HepG2 (cell line): ENCODE results near the gene PLIN5. TPM values are rescaled to one million over a fixed set of nuclear protein-coding genes. Genes with fewer than 3 reads are reported as not detected.

Experiments used
- BHLHE40 ChIP-seq: IDR thresholded peaks from 2 replicates; pipeline ENCODE4 v1.6.1; 2011; ENCODE audit warnings: low read length, improper control_type of control experiment
- FOXA3 ChIP-seq: IDR thresholded peaks from 2 replicates; pipeline ENCODE4 v1.6.1; 2016; ENCODE audit warnings: missing genetic modification reagents, missing compliant biosample characterization
- KDM3A ChIP-seq: IDR thresholded peaks from 2 replicates; pipeline ENCODE4 v1.6.1; 2018; ENCODE audit warnings: low read depth, missing compliant biosample characterization
- KDM6A ChIP-seq: IDR thresholded peaks from 2 replicates; pipeline ENCODE4 v1.6.1; 2016; ENCODE audit warnings: low read depth
- MAX ChIP-seq: IDR thresholded peaks from 2 replicates; pipeline ENCODE4 v1.6.1; 2012; ENCODE audit warnings: inconsistent platforms
- NFE2L1 ChIP-seq: sonication (generic); formaldehyde crosslinking; IDR thresholded peaks from 2 replicates; pipeline ENCODE4 v1.4.0; 2020; ENCODE audit warnings: missing genetic modification reagents, mild to moderate bottlenecking, borderline replicate concordance
- NONO ChIP-seq, 2 experiments: fragments of 450-650 bp in 1 of 2; sonication (generic) in 1 of 2; formaldehyde crosslinking in 1 of 2; IDR thresholded peaks in 1 of 2; conservative IDR thresholded peaks in 1 of 2; 2 replicates each; pipeline versions ENCODE4 v1.6.1 to v1.8.0; 2017 to 2022; ENCODE audit warnings: mild to moderate bottlenecking in 1 of 2, missing genetic modification reagents in 1 of 2, moderate library complexity in 1 of 2
- NRL ChIP-seq: sonication (generic); formaldehyde crosslinking; IDR thresholded peaks from 2 replicates; pipeline ENCODE4 v1.5.0; 2020; ENCODE audit warnings: missing genetic modification reagents, mild to moderate bottlenecking, moderate library complexity, borderline replicate concordance
- REPIN1 ChIP-seq: sonication (generic); formaldehyde crosslinking; IDR thresholded peaks from 2 replicates; pipeline ENCODE4 v1.8.0; 2022; ENCODE audit warnings: missing genetic modification reagents, low read depth, mild to moderate bottlenecking, borderline replicate concordance
- ZNF484 ChIP-seq: sonication (generic); formaldehyde crosslinking; IDR thresholded peaks from 2 replicates; pipeline ENCODE4 v1.5.1; 2020; ENCODE audit warnings: mild to moderate bottlenecking, low read depth, missing genetic modification reagents, borderline replicate concordance
- polyA plus RNA-seq, 8 experiments: library from polyadenylated mRNA; depleted of rRNA in 3 of 8; stranded (reverse) in 7 of 8; unstranded in 1 of 8; fragments of >200 nt; fragmentation: Illumina TruSeq in 4 of 8; extraction: Trizol in 4 of 8; gene quantifications; 2 replicates each; pipeline versions ENCODE4 v1.2.1 to v1.2.3, GENCODE V29; 2011 to 2016; ENCODE audit warnings: low read depth in 4 of 8, missing spikeins in 1 of 8, mixed read lengths in 1 of 8; ENCODE audit not compliant: insufficient read depth in 1 of 8
- total RNA-seq, 5 experiments: library from RNA; depleted of rRNA; stranded (reverse); fragments of >200 nt; fragmentation: Illumina TruSeq; extraction: Trizol; gene quantifications; 2 replicates each; pipeline ENCODE4 v1.2.3, GENCODE V29; 2016; ENCODE audit warnings: low read depth in 1 of 5
- TF ChIP-seq, protein P1 (sequence below): sonication (generic); formaldehyde crosslinking; conservative IDR thresholded peaks from 2 replicates; pipeline ENCODE4 v1.8.0; 2022; ENCODE audit warnings: missing genetic modification reagents

The PLIN5 gene
- total and polyA plus RNA-seq, 2 of the 13 experiments (the other 11 are each of a cell fraction or from before 2014, with no cell fraction given) = 1.8 to 4.8 TPM

- TF ChIP-seq ZNF484 (CRISPR knock-in tag) = no peak
- TF ChIP-seq NONO (IDR thresholded peaks at IDR 0.05) = no peak
- TF ChIP-seq NONO (CRISPR knock-in tag; conservative IDR thresholded peaks at IDR 0.05) = peak; percentile 48; the same call in 1 of the 2 replicates
- no peak; the same call in 1 of the 2 replicates for TF ChIP-seq REPIN1 (CRISPR knock-in tag)
- no peak for TF ChIP-seq NRL
- TF ChIP-seq, protein P1, sequence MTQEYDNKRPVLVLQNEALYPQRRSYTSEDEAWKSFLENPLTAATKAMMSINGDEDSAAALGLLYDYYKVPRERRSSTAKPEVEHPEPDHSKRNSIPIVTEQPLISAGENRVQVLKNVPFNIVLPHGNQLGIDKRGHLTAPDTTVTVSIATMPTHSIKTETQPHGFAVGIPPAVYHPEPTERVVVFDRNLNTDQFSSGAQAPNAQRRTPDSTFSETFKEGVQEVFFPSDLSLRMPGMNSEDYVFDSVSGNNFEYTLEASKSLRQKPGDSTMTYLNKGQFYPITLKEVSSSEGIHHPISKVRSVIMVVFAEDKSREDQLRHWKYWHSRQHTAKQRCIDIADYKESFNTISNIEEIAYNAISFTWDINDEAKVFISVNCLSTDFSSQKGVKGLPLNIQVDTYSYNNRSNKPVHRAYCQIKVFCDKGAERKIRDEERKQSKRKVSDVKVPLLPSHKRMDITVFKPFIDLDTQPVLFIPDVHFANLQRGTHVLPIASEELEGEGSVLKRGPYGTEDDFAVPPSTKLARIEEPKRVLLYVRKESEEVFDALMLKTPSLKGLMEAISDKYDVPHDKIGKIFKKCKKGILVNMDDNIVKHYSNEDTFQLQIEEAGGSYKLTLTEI (CRISPR knock-in tag) = no peak
- TF ChIP-seq FOXA3 = 0 out of 2 replicates have a peak, but pooled peaks have one; percentile 10
- TF ChIP-seq KDM3A = 0 out of 2 replicates have a peak, but pooled peaks have one; percentile 14
- TF ChIP-seq KDM6A (CRISPR knock-in tag) = no peak
- peak; percentile 44 for TF ChIP-seq MAX
- no peak for TF ChIP-seq BHLHE40
- TF ChIP-seq NFE2L1 (CRISPR knock-in tag) = no peak
Measured at GRCh38 chr19:4576016-4576933, 41.3 kb upstream of the PLIN5 start (continued).
